ENCODE results near the gene MPPED1.

MPPED1 gene

DNA sequence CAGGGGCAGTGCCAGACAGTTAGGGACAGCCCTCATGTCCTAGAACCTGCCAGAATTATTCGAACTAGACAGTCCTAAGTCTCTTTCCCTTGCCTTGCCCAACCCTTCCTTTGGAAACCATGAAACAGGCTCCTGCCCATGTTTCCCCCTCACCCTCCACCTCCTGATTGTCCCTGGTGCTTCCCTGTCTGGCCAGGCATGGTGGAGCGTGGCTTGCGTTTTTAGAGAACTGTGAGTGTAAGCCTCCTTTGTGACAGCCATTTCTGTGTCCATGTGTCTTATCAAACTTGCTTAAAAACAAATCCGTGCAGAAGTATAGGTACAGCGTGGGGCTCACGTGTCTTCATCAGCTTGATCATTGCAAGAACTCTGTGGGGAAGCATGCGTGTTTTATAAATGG is 54.9 kb downstream of the MPPED1 start:
- Histone ChIP-seq H3K4me1 (ENCODE audit: control insufficient read depth, insufficient read depth, low read length) (no peaks in the 10 kb centered on the region), H3K4me2 (ENCODE audit: low read length) (no peak overlapping the region), H3K4me3 (ENCODE audit: low read length) (no peak overlapping the region), H3K27me3 (ENCODE audit: control insufficient read depth, insufficient read depth, low read length) (no peaks in the 10 kb centered on the region), H3K36me3 (ENCODE audit: insufficient read depth, low read length) (no peaks in the 10 kb centered on the region), H3K9ac (ENCODE audit: low read depth, low read length) (no peak overlapping the region), H3K9me3 (replicated peaks; ENCODE audit: low read length) (peaks cover 4% of the 10 kb centered on the region)

GRCh38 chr22:43467216-43467940 is 55.6 kb downstream of the MPPED1 start:
- H3K4me1 ChIP-seq (ENCODE audit: control insufficient read depth, insufficient read depth, low read length) = no peaks in the 10 kb centered on the region
- H3K4me2 ChIP-seq (ENCODE audit: low read length) = no peak overlapping the region
- no peaks in the 10 kb centered on the region for H3K36me3 ChIP-seq (ENCODE audit: insufficient read depth, low read length)
- H3K4me3 ChIP-seq (ENCODE audit: low read length) = no peak overlapping the region
- H3K9me3 ChIP-seq (replicated peaks; ENCODE audit: low read length) = peaks cover 4% of the 10 kb centered on the region
- H3K9ac ChIP-seq (ENCODE audit: low read depth, low read length) = no peak overlapping the region
- no peaks in the 10 kb centered on the region for H3K27me3 ChIP-seq (ENCODE audit: control insufficient read depth, insufficient read depth, low read length)

DNA sequence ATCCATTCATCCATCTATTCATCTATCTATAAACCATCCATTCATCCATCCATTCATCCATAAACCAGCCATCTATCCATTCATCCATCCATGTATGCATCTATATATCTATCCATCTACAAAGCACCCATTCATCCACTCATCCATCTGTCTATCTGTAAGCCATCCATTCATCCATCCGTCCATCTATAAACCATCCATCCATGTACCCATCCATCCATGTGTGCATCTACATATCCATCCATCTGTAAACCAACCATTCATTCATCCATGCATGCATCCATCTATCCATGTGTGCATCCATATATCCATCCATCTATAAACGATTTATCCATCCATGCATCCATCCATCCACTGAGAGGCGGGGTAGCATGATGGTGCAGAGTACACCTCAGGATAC is 58.4 kb downstream of the MPPED1 start:
- no peaks in the 10 kb centered on the region for H3K27me3 ChIP-seq (ENCODE audit: control insufficient read depth, insufficient read depth, low read length)

GRCh38 chr22:43470941-43471585 is 59.2 kb downstream of the MPPED1 start:
- no peak overlapping the region for H3K9ac ChIP-seq (ENCODE audit: low read depth, low read length)
- no peaks in the 10 kb centered on the region for H3K9me3 ChIP-seq (replicated peaks; ENCODE audit: low read length)
- H3K36me3 ChIP-seq (ENCODE audit: insufficient read depth, low read length) = no peaks in the 10 kb centered on the region
- no peaks in the 10 kb centered on the region for H3K27me3 ChIP-seq (ENCODE audit: control insufficient read depth, insufficient read depth, low read length)
- no peak overlapping the region for H3K4me3 ChIP-seq (ENCODE audit: low read length)
- no peaks in the 10 kb centered on the region for H3K4me1 ChIP-seq (ENCODE audit: control insufficient read depth, insufficient read depth, low read length)
- H3K4me2 ChIP-seq (ENCODE audit: low read length) = no peak overlapping the region

More for the DNA sequence above, 58.4 kb downstream of the MPPED1 start:
- Histone ChIP-seq H3K4me1 (ENCODE audit: control insufficient read depth, insufficient read depth, low read length) (no peaks in the 10 kb centered on the region), H3K4me3 (ENCODE audit: low read length) (no peak overlapping the region), H3K4me2 (ENCODE audit: low read length) (no peak overlapping the region), H3K36me3 (ENCODE audit: insufficient read depth, low read length) (no peaks in the 10 kb centered on the region), H3K9ac (ENCODE audit: low read depth, low read length) (no peak overlapping the region), H3K9me3 (replicated peaks; ENCODE audit: low read length) (peaks cover 3% of the 10 kb centered on the region)

- Histone ChIP-seq H3K27me3 (ENCODE audit: control insufficient read depth, insufficient read depth, low read length) (no peaks in the 10 kb centered on the region), H3K9me3 (replicated peaks; ENCODE audit: low read length) (no peaks in the 10 kb centered on the region), H3K36me3 (ENCODE audit: insufficient read depth, low read length) (no peaks in the 10 kb centered on the region), H3K4me2 (ENCODE audit: low read length) (no peak overlapping the region), H3K4me1 (ENCODE audit: control insufficient read depth, insufficient read depth, low read length) (no peaks in the 10 kb centered on the region), H3K4me3 (ENCODE audit: low read length) (no peak overlapping the region), H3K9ac (ENCODE audit: low read depth, low read length) (no peak overlapping the region)
These were observed 59.9 kb downstream of the MPPED1 start for GRCh38 chr22:43471606-43472135.

GRCh38 chr22:43473031-43473430 is 61.2 kb downstream of the MPPED1 start:
- H3K36me3 ChIP-seq (ENCODE audit: insufficient read depth, low read length) = no peaks in the 10 kb centered on the region
- H3K9ac ChIP-seq (ENCODE audit: low read depth, low read length) = no peak overlapping the region
- no peaks in the 10 kb centered on the region for H3K4me1 ChIP-seq (ENCODE audit: control insufficient read depth, insufficient read depth, low read length)
- H3K27me3 ChIP-seq (ENCODE audit: control insufficient read depth, insufficient read depth, low read length) = no peaks in the 10 kb centered on the region
- H3K4me3 ChIP-seq (ENCODE audit: low read length) = no peak overlapping the region
- no peaks in the 10 kb centered on the region for H3K9me3 ChIP-seq (replicated peaks; ENCODE audit: low read length)
- H3K4me2 ChIP-seq (ENCODE audit: low read length) = no peak overlapping the region

- H3K36me3 ChIP-seq (ENCODE audit: insufficient read depth, low read length) = no peaks in the 10 kb centered on the region
- H3K4me2 ChIP-seq (ENCODE audit: low read length) = no peak overlapping the region
- H3K9me3 ChIP-seq (replicated peaks; ENCODE audit: low read length) = no peaks in the 10 kb centered on the region
- H3K9ac ChIP-seq (ENCODE audit: low read depth, low read length) = no peak overlapping the region
- no peaks in the 10 kb centered on the region for H3K27me3 ChIP-seq (ENCODE audit: control insufficient read depth, insufficient read depth, low read length)
- H3K4me1 ChIP-seq (ENCODE audit: control insufficient read depth, insufficient read depth, low read length) = no peaks in the 10 kb centered on the region
- H3K4me3 ChIP-seq (ENCODE audit: low read length) = no peak overlapping the region
These were observed 61.6 kb downstream of the MPPED1 start for GRCh38 chr22:43473441-43473840.

DNA sequence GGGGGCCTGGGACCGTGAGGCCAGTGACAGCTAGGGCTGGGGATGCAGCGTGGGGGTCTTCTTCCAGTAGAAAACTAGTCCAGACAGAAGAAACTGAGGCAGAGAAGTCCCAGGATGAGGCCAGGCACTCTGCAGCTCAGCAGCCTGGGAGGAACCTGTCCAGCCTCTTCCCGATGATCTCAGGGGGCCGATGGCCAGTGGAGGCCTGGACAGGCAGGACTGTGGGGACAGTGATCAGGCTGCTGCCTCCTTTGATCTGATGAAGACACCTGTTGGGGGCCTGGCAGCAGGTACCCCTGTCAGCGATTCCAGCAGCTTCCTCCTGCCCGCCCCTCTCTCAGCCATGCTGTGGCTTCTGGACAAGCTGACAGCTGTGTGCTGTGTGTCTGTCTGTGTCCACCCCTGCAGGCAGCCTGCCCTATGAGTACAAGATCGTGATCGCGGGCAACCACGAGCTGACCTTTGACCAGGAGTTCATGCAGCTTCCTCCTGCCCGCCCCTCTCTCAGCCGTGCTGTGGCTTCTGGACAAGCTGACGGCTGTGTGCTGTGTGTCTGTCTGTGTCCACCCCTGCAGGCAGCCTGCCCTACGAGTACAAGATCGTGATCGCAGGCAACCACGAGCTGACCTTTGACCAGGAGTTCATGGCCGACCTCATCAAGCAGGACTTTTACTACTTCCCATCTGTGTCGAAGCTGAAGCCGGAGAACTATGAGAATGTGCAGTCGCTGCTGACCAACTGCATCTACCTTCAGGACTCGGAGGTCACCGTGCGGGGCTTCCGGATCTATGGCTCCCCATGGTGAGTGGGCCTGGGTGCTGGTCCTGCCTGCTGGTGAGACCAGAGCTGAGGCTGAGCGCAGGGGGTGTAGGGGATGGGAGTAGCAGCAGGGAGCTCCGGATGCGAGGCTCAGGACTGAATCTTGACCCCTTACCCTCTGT is 62.6 kb downstream of the MPPED1 start:
- H3K36me3 ChIP-seq (ENCODE audit: insufficient read depth, low read length) = no peaks in the 10 kb centered on the region

GRCh38 chr22:43475549-43476076 is 63.8 kb downstream of the MPPED1 start:
- H3K36me3 ChIP-seq (ENCODE audit: insufficient read depth, low read length) = no peaks in the 10 kb centered on the region
- no peak overlapping the region for H3K4me3 ChIP-seq (ENCODE audit: low read length)
- H3K4me1 ChIP-seq (ENCODE audit: control insufficient read depth, insufficient read depth, low read length) = no peaks in the 10 kb centered on the region
- H3K9me3 ChIP-seq (replicated peaks; ENCODE audit: low read length) = no peaks in the 10 kb centered on the region
- no peaks in the 10 kb centered on the region for H3K27me3 ChIP-seq (ENCODE audit: control insufficient read depth, insufficient read depth, low read length)
- no peak overlapping the region for H3K9ac ChIP-seq (ENCODE audit: low read depth, low read length)
- H3K4me2 ChIP-seq (ENCODE audit: low read length) = no peak overlapping the region

More for the DNA sequence above, 62.6 kb downstream of the MPPED1 start:
- H3K4me3 ChIP-seq (ENCODE audit: low read length) = no peak overlapping the region
- no peaks in the 10 kb centered on the region for H3K4me1 ChIP-seq (ENCODE audit: control insufficient read depth, insufficient read depth, low read length)
- no peaks in the 10 kb centered on the region for H3K27me3 ChIP-seq (ENCODE audit: control insufficient read depth, insufficient read depth, low read length)
- no peaks in the 10 kb centered on the region for H3K9me3 ChIP-seq (replicated peaks; ENCODE audit: low read length)
- H3K4me2 ChIP-seq (ENCODE audit: low read length) = no peak overlapping the region
- no peak overlapping the region for H3K9ac ChIP-seq (ENCODE audit: low read depth, low read length)

- Histone ChIP-seq H3K9me3 (replicated peaks; ENCODE audit: low read length) (no peaks in the 10 kb centered on the region), H3K4me2 (ENCODE audit: low read length) (no peak overlapping the region), H3K4me3 (ENCODE audit: low read length) (no peak overlapping the region), H3K4me1 (ENCODE audit: control insufficient read depth, insufficient read depth, low read length) (no peaks in the 10 kb centered on the region), H3K9ac (ENCODE audit: low read depth, low read length) (no peak overlapping the region), H3K36me3 (ENCODE audit: insufficient read depth, low read length) (no peaks in the 10 kb centered on the region), H3K27me3 (ENCODE audit: control insufficient read depth, insufficient read depth, low read length) (no peaks in the 10 kb centered on the region)
These were observed 64.5 kb downstream of the MPPED1 start for GRCh38 chr22:43476341-43476740.
